Measurements from ENCODE around the gene ANKFN1.

The ANKFN1 gene

DNA sequence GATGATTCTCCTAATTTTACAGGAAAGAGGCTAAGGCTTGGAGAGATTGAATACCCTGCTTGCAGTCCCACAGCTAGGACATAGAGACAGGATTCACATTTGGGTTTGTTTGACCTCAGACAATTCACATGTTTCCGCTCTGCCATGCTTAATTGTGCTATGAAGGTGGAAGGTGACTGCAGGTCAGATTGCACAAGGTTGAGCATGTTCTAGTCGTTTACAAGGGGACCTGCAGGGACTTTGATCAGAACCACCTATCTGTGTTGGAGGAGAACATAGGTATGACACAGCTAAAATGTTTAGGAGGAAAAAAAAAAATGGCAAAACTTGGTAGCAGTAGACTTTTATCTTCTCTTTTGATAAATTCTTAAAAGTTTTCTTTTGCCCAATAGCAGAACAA lies 4.9 kb upstream of the ANKFN1 start:
- DNase-seq (ENCODE audit: low spot score): no peak

DNA sequence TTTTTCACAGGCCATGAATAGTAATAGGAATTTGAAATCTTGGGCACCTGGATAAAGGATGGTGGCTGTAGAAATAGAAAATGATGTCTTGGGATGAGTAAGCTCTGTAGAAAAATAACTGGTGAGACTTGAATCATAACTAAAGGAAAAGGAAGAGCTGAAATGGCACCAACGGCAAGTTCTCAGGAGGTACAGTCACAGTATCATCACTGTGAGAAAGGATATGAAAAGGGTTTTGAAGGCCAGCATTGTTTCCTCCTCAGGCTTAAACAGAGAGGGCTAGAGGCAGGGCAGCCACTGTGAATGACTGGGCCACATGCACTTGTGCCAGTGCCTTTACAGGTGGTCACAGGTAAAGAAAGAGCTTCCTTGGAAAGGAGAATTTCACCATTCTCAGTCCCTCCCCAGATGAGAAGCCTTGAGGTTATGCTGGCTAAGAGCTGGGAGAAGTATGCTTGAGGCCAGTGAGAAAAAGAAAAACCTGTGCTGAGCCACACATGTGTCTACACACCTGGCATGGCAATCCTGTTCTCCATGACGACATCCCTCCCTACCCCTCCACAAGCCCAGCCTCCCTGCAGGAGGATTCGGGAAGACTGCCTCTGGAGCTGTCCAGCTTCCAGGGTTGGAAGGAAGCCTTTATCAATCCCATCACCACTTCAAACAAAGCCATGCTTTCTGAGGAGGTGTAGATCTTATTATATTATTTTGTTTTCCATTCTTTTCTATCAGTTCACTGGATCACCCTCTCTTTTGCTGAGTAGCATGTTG lies 3.8 kb upstream of the ANKFN1 start:
- no peak for DNase-seq (ENCODE audit: low spot score)

DNA sequence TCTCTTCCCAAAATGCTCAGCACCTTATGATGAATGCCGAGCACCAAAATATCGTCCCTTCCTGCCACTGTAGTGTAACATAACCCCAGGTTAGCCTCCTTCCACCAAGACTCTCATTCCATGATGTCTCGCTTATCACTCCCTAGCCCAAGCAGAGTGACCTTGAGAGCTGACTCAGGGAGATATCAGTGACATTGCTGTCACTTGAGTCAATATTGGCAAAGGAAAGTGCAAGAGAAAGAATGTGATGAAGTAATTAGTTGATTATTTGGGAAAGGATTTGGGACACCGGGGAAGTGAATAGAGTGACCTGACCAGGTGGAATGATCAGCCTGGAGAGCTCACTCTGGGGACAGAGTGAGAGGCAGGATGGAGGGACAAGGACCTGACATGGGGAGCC lies 2.6 kb upstream of the ANKFN1 start:
- no peak for DNase-seq (ENCODE audit: low spot score)

DNA sequence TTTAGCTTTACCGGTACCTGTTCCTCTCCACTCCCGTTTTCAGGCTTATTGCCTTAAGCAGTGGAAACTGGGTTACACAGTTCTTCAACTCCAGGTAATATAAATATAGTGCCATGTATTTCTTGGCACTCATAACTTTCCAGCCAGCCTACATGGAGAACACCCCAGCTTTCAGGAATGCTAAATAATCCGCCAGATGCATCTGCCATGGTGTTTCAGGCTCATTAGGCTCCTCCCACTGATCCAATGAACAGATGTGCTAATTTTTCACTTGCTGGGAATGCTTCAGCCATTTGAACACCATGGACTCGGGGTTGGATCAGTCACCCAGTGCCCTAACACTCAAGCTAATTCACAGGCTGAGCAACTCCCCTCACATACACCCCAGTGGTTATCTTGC lies 4.6 kb downstream of the ANKFN1 start:
- DNase-seq (ENCODE audit: low spot score): no peak

DNA sequence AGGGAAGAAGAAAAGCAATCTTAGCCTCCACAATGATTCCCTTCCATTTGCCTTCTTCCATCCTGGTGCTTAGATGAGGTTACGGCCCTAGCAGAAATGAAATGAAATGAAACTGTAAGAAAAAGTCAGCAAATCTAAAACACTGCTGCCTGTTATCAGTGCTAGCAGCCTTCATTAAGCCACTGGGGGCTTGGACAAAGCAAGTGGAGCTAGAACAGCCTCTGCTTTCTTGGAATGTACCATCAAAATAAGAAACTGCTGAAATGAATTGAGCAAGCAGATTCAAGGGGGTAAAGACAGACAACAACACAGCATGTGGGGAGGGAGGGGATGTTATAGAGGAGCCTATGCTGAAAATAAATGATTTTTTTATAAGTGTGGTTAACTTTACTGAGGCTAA lies 5.1 kb downstream of the ANKFN1 start:
- DNase-seq (ENCODE audit: low spot score): no peak

DNA sequence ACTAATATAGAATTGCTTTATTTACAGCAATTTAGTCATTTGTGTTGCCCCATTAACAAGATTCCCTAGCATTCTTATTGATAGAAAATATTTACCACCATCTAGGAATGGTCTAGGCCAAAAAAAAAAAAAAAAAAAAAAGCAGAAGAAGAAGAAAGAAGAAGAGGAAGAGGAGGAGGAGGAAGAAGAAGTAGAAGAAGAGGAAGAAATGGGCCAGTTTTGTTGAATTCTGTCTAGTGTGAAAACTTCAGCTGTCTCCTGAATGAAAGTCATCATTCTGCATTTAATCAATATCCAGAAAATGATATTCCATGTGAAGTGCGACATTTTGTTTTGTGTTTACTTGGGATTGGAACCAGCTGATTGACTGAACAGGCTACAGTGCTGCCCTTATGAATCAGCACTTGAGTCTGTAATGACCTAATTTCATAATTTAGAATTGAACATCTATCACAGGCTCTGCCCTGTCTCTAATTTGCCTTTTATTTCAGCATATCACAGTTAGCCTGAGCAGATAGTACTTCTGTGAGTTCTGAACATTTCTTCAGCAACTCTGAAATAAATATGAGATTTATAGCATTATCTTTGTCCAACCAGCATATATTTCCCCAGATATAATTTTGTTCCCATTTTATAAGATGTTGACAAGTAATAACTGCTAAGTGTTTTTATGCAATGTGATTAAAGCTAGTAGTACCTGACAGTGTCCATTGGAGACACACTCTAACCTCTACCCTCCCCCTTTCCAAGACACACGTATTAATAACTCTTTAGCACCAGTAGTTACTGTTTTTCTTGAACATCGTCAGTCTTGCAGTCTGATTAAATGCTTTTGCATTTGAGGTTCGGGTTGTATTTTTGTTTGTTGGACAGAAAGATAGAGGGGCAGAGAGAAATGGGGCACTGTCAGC lies 5.9 kb downstream of the ANKFN1 start:
- no peak for DNase-seq (ENCODE audit: low spot score)

DNA sequence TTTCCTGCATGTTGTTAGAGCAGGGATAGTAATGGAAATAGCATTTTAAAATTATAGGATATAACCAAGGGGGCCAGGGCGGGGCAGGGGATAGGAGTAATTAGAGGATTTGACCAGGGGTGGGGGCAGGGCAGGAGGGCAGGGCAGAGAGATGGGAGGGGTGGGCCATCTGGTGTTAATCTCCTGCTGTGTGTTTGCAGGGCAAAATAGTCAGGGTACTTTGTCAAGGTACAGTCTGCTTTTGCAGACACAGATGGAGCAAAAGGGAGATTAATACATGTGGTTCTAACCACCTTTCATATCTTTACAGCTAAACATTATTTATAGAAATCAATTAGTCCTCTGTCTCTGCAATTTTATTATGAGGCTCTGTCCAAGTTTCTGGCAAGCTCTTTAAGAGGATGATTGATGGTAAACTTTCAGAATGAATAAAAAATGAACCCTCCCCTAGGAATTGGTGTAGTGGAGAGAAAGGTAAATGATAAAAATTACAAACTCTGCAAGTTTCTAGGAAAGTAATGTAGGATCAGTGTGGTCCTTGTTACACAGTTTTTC lies 6.6 kb downstream of the ANKFN1 start:
- DNase-seq (ENCODE audit: low spot score): no peak

DNA sequence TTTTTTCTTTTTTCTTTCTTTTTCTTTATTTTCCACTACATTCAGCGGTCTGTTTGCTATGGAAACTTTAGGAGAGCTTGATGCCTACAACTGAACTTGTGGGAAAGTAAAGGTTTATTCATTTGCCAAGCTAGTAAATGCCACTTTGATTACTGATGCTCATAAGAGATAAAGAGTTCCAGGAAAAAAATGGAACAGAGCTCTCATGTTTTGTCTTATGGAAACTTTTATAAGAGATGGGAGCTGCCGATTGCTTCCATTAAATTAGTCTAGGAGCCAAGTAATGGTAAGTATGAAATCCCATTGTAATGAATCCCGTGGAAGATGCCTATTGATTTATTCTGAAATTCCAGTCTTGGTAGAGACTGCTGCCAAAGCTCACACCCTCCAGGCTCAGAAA lies 7.1 kb downstream of the ANKFN1 start:
- DNase-seq (ENCODE audit: low spot score): no peak

DNA sequence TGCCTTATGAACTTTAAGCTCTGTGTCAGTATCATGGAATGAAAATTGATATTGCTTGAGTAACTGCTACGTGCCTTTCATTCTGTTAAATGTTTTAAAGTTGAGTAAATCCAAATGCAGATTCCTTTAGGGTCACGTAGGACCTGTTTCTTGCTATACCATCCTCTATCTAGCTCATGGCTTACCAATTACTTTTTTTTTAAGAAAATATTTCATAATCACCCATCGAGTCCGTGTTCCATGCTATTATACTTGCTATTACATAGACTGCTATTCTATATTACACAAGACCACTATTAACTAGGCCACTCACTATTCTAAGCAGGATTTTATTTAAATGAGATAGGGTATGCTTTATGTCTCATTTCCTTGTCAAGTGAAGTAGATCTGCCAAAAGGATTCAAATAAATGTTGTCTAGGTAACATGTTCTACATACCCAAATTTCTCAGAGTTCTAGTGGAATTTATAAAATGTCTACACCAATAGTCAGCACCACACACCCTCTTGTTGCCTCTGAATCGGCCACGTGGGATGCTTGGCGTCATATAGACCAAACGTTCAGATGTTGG lies 11.9 kb downstream of the ANKFN1 start:
- no peak for DNase-seq (ENCODE audit: low spot score)

DNA sequence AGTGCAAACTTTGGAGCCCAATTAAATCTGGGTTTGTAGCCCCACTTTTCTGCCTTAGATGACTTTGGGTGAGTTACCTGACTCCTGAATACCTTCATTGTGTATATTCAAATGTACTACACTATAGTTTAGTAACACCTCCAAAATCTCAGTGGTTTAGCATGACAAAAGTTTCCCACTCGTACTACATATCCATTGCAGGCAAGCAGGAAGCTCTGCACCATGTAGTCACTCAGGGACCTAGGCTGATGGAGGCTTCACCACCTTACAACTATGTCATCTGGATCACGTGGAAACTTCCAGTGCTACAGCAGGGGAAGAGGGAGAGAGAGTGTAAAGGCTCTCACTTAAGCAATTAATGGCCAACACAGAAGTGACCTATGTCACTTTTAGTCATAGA lies 14.2 kb downstream of the ANKFN1 start:
- no peak for DNase-seq (ENCODE audit: low spot score)

DNA sequence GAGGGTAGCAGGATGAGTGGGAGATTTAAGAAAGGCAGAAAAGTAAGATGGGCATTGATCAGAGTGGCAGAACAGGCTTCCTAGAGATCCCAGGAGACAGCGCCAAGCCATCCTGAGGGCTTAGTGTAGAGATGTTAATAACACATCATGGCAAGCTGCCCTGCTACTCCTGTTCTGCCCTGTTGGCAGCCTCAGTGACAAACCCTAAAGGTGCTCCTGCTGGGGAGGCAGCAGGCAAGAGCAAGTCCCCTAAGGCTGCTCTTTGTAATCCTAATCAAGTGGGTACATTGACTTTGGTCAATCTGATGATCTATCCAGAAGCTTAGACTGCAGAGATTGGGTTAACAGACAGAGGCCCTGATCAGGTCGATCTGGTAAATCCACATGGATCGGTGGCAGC lies 16.3 kb downstream of the ANKFN1 start:
- DNase-seq (ENCODE audit: low spot score): no peak

DNA sequence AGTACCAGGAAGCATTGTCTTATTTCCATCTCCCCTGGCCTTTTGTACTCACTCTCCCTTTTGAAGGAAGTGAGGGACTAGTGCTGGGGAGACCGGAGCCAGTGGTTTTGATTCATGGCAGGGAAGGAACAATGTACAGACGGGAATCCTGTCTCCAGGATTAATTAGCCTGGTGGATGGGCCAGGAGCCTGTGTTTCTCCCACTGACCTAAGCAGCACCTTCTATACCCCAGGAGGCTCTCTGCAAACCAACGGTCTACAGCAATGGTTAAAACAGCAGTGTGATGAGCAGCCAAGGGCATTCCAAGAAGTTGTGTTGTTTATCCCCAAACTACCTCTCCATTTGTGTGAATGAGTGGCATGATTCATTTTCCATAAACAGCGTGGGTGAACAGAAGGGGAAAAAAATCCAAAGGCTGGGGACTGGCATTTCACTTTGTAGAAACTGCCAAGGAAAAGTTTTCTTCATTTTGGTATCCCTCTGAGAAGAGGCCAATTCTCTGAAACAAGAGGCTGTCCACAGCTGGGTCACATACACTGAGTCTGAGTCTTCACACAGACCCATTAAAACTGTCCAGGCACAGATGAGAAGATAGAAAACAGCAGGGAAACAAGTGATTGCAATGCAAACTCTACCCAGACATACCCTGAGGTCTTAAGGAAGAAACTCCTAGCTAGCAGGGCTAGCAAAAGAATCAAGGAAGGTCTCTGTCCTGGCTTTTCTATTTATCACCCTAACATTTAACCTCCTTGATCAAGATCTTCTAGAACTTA lies 18.1 kb downstream of the ANKFN1 start:
- no peak for DNase-seq (ENCODE audit: low spot score)

DNA sequence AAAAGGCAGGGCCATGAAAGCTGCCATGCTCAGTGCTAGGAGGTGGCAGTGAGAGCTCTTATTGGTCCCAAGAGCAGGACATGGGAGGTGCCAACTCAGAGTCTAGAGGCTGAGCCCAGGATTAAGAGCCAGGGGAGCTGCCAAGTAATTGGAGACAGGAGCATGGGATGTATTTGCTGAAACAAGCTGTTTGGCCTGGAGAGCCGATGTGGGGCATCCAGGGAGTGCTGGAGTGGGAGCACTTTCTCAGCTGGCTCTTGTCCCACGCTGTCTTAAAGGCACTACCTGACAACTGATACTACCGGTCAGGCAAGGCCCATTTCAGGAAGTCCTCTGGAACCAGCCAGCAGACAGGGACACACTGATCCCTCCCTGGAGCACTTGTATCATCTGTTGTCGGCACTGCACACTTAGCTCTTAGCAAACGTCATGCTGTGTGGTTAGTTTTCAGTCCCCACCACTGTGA lies 19.3 kb downstream of the ANKFN1 start:
- DNase-seq (ENCODE audit: low spot score): no peak

DNA sequence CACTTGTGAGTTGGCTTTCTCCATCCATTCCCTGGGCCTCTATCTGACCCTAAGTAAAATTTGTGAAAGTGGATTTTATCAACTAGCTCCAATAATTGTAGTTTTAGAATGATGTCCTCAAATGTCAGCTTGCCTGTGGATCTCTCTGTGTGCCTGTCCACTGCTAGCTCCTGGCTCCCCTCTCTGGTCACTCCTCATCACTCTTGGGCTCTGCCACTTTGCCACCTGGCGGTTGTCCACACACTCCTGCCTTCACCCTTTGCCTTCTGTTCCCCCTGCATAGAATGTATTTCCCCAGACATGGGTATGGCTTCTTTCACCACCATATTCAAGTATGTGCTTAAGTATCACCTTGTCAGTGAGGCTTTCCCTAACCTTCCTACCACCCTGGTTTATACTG lies 19.8 kb downstream of the ANKFN1 start:
- DNase-seq (ENCODE audit: low spot score): no peak

DNA sequence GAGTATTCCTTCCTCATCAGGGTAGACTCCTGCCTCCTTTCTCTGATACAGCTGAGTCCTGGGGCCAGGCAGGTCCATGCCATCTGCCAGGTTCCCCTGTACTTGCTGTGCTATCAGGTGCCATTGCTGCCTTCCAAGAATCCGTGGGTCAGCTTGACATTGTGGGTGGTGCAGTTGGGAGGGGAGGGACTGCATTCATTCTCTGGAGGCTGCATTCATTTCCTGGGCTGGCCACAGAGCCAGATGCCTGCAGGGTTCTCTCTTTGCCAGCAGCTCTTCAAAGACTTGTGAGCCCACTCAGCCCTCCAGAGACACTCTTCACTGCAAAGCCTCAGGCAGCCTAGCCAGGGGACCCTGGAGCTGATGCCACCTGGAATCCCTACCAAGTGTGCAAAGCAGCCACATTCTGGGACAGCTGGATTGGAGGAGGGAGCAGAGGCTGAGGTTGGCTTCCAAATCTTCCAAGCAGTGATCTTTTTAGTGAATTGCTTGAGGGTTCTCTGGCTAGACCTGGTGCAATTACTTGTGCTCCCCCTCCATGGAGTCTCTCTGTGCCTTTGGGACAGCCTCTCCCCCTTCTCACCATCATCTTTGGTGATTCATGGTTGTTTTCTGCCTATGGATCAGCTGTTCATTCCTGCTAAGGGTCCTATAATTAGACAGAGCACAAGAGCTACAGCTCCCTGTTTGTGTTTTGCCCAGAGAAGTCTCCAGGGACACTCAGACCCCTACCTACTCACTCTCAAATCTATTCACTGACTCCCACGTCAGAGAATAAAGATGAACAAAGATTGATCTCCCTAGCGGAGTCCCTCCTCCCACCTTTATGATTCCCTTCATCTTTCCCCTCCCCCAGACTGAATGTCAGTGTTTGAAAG lies 20.9 kb downstream of the ANKFN1 start:
- no peak for DNase-seq (ENCODE audit: low spot score)

DNA sequence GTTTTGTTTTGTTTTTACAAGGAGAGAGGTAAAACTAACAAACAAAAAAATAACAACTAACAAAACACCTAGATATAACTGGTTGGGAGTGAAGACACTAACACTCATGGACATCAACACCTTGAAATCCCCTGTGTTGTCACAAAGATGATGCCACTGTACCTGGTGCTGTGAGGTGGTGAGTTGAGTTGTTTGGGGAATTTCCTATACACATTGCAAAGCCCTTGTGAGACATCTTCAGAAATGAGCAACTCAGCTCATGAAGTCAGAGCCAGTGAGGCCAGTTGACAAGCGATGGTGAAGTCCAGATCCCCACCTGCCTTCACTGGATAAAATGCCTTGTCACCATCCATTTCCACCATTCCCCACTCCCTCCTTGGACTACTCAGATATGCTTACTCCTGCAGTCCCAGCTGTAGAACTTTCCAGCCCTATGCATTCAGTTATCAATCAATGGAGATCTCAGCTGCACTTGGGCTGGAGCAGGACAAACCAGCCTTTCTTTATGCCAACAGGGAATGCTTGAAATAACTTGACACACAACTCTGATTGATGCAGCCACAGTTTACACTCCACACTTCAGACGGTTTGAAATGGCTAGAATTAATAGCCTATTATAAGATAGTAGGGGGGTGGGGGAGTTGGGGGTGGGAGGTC lies 22.2 kb downstream of the ANKFN1 start:
- DNase-seq (ENCODE audit: low spot score): no peak

DNA sequence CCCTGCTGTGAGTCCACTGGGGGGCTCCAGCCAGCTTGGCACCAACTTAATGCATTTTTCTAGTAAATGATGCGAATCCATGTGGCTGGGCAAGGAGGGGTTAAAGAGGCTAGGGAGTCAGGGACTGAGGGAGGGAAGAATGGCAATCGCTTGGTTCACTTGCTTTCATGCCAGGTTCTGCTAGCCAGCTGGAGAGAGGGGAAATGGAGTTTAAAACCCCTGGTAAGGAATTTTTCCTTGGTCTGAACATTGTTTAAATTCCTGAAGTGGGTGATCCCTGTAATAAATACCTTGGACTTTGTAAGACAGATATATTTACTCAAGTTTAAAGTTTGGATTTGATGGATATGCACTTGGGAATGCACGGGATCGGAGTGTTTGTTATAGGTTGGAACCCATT lies 22.8 kb downstream of the ANKFN1 start:
- DNase-seq (ENCODE audit: low spot score): no peak

DNA sequence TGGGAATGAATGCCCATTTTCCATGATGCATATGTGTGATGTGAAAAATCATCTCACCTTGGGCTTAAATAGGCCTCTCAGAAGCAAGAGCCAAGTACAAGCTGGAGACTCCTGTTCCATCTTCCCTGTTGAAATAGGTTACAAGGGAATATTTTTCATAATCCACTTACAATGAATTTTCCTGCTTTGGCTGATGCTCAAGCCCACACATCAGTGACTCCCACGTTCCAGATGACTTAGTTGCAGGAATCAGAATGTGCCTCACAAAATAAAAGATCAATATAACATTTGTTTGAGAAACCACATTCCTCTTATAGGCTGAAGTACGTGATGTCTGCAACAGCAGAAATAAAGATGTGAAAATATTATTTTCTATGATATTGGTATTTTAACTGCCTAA lies 24.1 kb downstream of the ANKFN1 start:
- DNase-seq (ENCODE audit: low spot score): no peak

DNA sequence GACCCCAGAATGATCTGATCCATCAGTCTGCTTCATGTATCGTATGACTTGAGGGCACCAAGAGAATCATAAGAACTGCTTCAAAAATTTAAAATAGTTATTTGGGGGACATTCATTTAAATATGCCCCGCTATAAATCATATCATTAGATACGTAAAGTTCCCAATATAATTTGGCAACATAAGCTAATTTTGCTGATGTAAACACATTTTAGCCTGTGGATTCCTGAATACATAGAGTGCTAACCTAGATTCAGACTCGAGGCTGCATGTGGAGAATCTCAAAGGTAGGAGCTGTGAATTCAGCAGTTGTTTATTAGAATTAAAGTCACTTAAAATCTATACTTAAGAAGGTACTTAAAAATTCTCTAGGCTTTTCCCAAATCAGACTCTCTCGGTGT lies 24.9 kb downstream of the ANKFN1 start:
- DNase-seq (ENCODE audit: low spot score): no peak

DNA sequence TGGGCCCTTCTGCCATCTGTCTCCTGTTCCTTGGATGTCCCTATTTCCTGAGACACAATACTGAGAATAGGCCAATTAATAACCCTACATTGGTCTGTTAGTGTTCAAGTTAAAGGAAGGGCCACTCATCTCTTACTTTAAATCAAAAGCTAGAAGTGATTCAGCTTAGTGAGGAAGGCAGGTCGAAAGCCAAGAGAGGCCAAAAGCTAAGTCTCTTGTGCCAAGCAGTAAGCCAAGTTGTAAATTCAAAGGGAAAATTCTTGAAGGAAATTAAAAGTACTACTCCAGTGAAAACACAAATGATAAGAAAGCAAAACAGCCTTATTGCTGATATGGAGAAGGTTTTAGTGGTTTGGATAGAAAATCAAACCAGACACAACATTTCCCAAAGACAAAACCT lies 28.8 kb downstream of the ANKFN1 start:
- DNase-seq (ENCODE audit: low spot score): no peak

All from CD4-positive, alpha-beta T cell treated with Interleukin-15 for 4 hours (primary cell).